HG03064 (cell line): Measurements from ENCODE around the gene GLYATL2.

Experiments used
- ATAC-seq: cut with Tn5 transposase; IDR thresholded peaks from one replicate; pipeline ENCODE4 v1.9.1; 2021; ENCODE audit warnings: low read depth; ENCODE audit not compliant: unreplicated experiment

The GLYATL2 gene

GRCh38 chr11:58844361-58845005 is at the start of gene GLYATL2:
TSS of gene GLYATL2 (minus strand) at chr11:58844704. CDS start at chr11:58839612, 5,092 bp downstream.
- no peak for ATAC-seq

- ATAC-seq = no peak
Measured at GRCh38 chr11:58893899-58894298, 49.4 kb upstream of the GLYATL2 start.

GRCh38 chr11:58888579-58888978 is 44.1 kb upstream of the GLYATL2 start:
- ATAC-seq = no peak

- ATAC-seq = no peak
Measured at GRCh38 chr11:58887452-58887851, 42.9 kb upstream of the GLYATL2 start.

DNA sequence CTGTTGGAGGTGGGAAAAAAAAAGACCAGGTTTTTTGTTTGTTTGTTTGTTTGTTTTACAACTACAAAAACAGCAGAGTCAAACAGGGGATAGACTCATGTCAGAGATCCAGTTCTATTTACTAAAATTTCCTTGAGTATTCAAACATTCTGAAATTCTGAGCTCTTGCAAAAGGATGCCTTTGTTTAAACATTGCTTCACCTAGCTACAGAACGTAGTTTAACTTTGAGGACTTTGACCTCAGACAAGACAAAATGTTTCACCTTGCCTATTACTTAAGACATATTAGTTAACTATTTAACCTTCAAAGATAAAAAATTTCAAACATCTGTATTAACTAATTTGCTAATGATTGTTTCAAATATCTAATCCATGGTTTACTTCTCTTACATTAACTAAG is 36.1 kb upstream of the GLYATL2 start:
- ATAC-seq = no peak

DNA sequence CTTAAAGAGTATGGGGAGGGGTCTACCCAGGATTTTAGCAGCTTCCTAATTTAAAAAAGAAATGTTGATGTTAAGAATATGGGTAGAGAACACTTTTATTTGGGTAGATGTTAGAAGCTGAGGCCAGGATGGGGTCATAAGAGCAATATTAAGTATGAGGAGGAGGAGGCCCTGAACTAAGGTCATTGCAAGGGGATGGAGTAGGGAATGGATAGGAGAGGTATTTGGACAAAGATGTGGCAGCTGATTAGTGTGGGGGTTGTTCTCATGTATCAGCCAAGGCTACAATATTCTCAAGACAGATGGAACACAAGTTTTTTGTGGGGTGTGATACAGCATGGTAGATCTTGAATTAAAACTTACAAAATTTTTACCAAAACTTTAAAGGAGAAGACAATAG is 35.7 kb upstream of the GLYATL2 start:
- ATAC-seq = no peak

- ATAC-seq = no peak
Measured at GRCh38 chr11:58867556-58867955, 23.1 kb upstream of the GLYATL2 start.

GRCh38 chr11:58866788-58867187 is 22.3 kb upstream of the GLYATL2 start:
- no peak for ATAC-seq

GRCh38 chr11:58864335-58864734 is 19.8 kb upstream of the GLYATL2 start:
- ATAC-seq = no peak

DNA sequence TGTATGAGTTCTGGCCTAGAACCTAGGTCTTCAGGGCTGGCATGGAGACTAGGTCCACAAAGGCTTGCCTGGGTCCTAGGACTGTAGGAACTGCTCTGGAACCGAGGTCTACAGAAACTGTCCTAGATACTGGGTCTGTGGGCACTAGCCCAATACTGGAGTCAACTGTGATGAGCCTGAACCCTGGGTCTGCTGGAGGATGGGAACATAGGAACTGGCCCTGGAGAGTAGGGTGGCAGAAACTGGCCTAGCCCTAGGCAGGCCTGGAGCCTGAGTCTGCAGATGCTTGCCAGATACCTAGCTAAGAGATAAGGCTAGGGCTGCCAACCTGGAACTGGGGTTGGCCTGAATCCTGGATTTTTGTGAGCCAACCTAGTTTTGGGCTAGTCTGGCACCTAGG is 19.2 kb upstream of the GLYATL2 start:
- no peak for ATAC-seq

DNA sequence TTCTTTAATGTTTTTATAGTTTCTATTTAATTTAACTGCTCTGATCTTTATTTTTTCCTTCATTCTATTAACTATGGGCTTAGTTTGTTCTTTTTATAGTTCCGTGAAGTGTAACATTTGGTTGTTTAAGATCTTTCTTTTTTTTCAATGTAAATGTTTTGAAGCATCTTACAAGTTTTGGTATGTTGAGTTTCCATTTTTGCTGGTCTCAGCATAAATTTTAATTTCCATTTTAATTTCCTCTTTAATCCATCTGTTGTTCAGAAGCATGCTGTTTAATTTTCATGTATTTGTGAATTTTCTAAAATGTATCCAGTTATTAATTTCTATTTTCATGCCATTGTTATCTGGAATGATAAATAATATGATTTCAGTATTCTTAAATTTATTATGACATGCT is 17.0 kb upstream of the GLYATL2 start:
- no peak for ATAC-seq

DNA sequence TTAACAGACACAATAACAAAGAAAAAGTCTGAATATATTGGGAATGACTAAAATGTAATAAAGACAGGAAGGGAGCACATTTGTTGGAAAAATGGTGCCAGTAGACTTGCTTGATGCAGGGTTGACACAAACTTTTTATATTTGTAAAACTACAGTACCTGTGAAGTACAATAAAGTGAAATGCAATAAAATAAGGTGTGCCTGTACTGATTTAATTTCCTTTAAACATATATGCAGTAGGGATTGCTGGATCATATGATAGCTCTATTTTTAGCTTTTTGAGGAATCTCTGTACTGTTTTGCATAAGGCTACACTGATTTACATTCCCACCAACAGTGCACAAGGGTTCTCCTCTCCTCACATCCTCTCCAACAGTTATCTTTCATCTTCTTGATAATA is 12.3 kb upstream of the GLYATL2 start:
- no peak for ATAC-seq

GRCh38 chr11:58845386-58845785 is 882 bp upstream of the GLYATL2 start:
- no peak for ATAC-seq

DNA sequence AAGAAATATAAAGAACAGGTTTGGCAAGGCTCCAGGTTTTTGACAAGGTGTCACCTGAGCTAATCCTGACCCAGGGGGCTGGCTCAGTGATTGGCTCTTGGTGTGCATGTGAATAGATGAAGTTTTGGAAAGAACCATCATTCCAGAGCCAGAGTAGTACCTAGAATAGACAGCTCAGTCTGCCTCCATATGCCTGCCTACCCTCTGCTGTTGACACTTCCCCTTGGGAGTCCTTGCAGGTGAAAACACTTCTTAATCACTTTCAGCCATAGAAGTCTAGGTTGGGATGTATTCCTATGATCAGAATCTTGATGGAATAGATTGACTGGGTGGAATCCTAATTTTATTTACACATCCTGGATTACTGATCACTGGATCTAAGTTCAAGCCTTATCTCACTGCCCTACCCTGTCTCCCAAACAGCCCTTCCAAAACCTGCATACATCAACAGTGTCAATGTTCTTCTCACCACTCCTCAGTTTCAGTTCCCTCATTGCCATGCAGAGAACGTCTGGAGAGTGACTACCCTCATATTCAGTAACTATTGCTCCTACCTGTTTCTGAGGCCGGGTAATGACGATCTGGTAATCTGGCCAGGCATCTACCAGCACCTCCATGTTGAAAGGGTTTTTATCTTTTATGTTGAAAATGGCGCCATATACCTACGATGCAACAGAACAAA is 6.7 kb downstream of the GLYATL2 start:
- no peak for ATAC-seq

- ATAC-seq = no peak
Measured at GRCh38 chr11:58832056-58832645, 12.4 kb downstream of the GLYATL2 start.

GRCh38 chr11:58830673-58831301 is 13.7 kb downstream of the GLYATL2 start:
- no peak for ATAC-seq

DNA sequence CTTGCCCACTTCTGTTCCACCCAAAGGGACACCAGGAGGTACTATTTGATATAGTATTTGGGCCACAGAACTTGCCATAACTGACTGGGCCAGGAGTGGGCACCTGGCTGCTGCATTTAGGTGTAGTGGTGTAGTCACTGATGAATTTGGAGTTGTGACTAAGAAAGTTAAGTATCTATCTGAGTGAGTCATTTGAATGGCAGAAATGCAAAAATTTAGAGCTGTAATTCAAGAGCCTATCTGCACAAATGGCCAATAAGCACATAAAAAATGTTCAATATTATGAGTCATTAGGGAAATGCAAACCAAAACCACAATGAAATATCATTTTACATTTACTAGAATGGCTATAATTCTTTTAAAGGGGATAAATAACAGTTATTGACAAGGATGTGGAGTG is 14.7 kb downstream of the GLYATL2 start:
- ATAC-seq = no peak

DNA sequence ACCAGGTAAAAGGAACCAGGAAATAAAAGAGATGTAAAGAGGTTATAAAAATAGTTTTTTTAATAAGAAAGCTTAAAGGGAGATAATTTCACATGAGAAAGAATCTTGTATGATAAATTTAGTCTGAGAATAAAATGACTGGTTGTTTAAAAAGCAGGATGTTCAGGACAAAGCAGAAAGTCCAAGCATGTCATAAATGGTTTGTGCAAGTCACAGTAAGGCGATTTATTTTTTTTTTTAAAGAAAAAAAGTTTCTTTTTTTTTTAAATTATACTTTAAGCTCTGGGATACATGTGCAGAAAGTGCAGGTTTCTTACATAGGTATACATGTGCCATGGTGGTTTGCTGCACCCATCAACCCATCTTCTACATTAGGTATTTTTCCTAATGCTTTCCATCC is 30.8 kb downstream of the GLYATL2 start:
- ATAC-seq = no peak

DNA sequence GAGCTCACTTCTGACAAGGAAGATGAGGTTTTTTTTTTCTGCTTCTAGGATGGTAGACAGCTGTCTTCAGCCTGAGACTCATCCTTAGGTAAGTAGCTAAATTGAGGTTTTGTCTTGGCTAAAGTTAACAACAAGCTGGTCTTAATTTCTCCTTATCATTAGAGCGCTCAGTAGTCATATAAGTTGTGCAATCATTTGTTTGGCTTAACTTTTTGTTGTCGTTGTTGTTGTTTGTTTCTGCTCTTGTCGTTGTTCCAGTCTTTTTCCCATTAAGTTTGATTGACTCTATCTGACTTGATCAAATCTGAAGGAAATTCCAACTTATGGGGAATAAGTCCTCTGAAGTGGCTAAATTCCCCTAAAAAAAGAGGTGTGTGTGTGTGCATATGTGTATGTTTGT is 33.0 kb downstream of the GLYATL2 start:
- ATAC-seq = no peak

- ATAC-seq = no peak
Measured at GRCh38 chr11:58807343-58807742, 37.2 kb downstream of the GLYATL2 start.

DNA sequence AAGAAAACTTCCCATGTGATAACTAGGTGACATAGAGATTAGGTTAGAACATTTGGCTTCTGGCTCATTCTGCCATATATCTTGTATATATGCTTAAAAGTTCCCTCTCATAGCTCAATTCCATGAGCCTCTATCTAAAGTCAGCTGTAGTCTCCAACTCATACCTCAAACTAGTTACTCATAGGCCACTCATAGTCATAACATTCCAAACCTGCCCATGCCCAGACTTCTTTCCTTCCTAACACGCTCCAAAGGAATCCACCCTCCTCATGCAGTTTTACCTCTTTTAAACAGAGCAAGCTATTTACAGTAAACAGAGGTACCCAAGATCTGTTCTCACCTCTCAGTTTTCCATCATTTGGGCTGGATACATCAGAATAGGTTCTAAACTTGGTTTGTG is 39.4 kb downstream of the GLYATL2 start:
- no peak for ATAC-seq
